GM12878 (cell line): ENCODE results near the gene SLC66A1. TPM values are rescaled to one million over a fixed set of nuclear protein-coding genes. Genes with fewer than 3 reads are reported as not detected.

Experiments used
- ATAC-seq: fragments of 200-7000 bp; cut with Tn5 transposase; 3 replicates; pipeline ENCODE4 v1.9.1; 2020; ENCODE audit warnings: mild to moderate bottlenecking, moderate library complexity
- BruUV-seq: library from RNA; stranded (reverse); fragments of 400-500 nt; replicated peaks from 2 replicates; lab custom pipeline; 2021; lab: Mats Ljungman, UMichigan
- CTCF ChIA-PET: fragments of 300-600 bp; sonication (Branson Sonifier 250); formaldehyde crosslinking; extraction: SDS; loops from one replicate; lab custom pipeline; 2021; ENCODE audit warnings: inconsistent platforms; lab: Yijun Ruan, JAX
- POLR2A ChIA-PET: fragments of 350-600 bp; formaldehyde crosslinking; extraction: SDS; loops from one replicate; lab custom pipeline; 2021; ENCODE audit warnings: inconsistent platforms; lab: Charles Lee
- RAD21 ChIA-PET: fragments of 300-600 bp; sonication (Branson Sonifier 250); formaldehyde crosslinking; loops from one replicate; lab custom pipeline; 2023; ENCODE audit warnings: antibody characterized with exemption; ENCODE audit not compliant: unreplicated experiment; lab: Charles Lee
- SMC1A ChIA-PET: fragments of 300-600 bp; sonication (Branson Sonifier 250); formaldehyde crosslinking; loops from one replicate; lab custom pipeline; 2023; ENCODE audit not compliant: unreplicated experiment, uncharacterized antibody; lab: Charles Lee
- DNase-seq: peaks from one replicate; pipeline ENCODE4 v3.0.0-alpha.2; 2011; ENCODE audit warnings: low read depth, low spot score
- FAIRE-seq: peaks from 3 replicates; lab custom pipeline; 2011; peaks lifted over from hg19 to GRCh38; lab: Jason Lieb, UNC
- H2AFZ ChIP-seq: 2 replicates; pipeline ENCODE4 v1.6.0; 2011; ENCODE audit warnings: low read depth, low read length, control low read depth; ENCODE audit not compliant: control insufficient read depth
- H3K27ac ChIP-seq: 2 replicates; pipeline ENCODE4 v1.5.1; 2011; ENCODE audit warnings: control low read depth; ENCODE audit not compliant: control insufficient read depth, insufficient read depth
- H3K27me3 ChIP-seq, 2 experiments: replicated peaks in 1 of 2; 2 replicates each; pipeline versions ENCODE4 v1.6.0 to v1.6.1; 2011; ENCODE audit warnings: low read length in 1 of 2; ENCODE audit not compliant: control insufficient read depth in 2 of 2, insufficient read depth in 2 of 2
- H3K36me3 ChIP-seq, 2 experiments: 2 replicates each; pipeline ENCODE4 v1.5.1; 2011; ENCODE audit warnings: low read length in 1 of 2; ENCODE audit not compliant: control insufficient read depth in 2 of 2, insufficient read depth in 2 of 2
- H3K4me1 ChIP-seq: 2 replicates; pipeline ENCODE4 v1.6.1; 2011; ENCODE audit warnings: mild to moderate bottlenecking, low read length, moderate library complexity, mixed read lengths; ENCODE audit not compliant: control insufficient read depth, insufficient read depth
- H3K4me2 ChIP-seq: 2 replicates; pipeline ENCODE4 v1.6.0; 2011; ENCODE audit warnings: control low read depth; ENCODE audit not compliant: control insufficient read depth, insufficient read depth
- H3K4me3 ChIP-seq: fragments of 200-600 bp; sonication (generic); 2 replicates; pipeline ENCODE4 v1.5.1; 2016
- H3K79me2 ChIP-seq: 2 replicates; pipeline ENCODE4 v1.6.0; 2011; ENCODE audit warnings: low read length; ENCODE audit not compliant: control insufficient read depth, insufficient read depth
- H3K9ac ChIP-seq: 2 replicates; pipeline ENCODE4 v1.8.0; 2011; ENCODE audit warnings: low read length, control low read depth, mixed read lengths; ENCODE audit not compliant: control insufficient read depth, insufficient read depth
- H3K9me3 ChIP-seq: replicated peaks from 3 replicates; pipeline ENCODE4 v1.5.1; 2011; ENCODE audit warnings: mild to moderate bottlenecking, low read length; ENCODE audit not compliant: control insufficient read depth, insufficient read depth
- H4K20me1 ChIP-seq: 2 replicates; pipeline ENCODE4 v1.6.0; 2011; ENCODE audit not compliant: control insufficient read depth, insufficient read depth
- BCL11A ChIP-seq: IDR thresholded peaks from 2 replicates; pipeline ENCODE4 v1.6.1; 2011; ENCODE audit warnings: low read depth, low read length
- BHLHE40 ChIP-seq, 2 experiments: fragments of 450-650 bp in 1 of 2; IDR thresholded peaks; 2 replicates each; pipeline ENCODE4 v1.6.1; 2011 to 2017; ENCODE audit warnings: low read depth in 2 of 2, borderline replicate concordance in 1 of 2, improper control_type of control experiment in 1 of 2, low read length in 1 of 2, mild to moderate bottlenecking in 1 of 2
- E2F8 ChIP-seq: fragments of 450-650 bp; IDR thresholded peaks from 2 replicates; pipeline ENCODE4 v1.6.1; 2018; ENCODE audit warnings: mild to moderate bottlenecking, low read depth, moderate library complexity; ENCODE audit not compliant: partially characterized antibody
- EZH2 ChIP-seq: IDR thresholded peaks from 2 replicates; pipeline ENCODE4 v1.6.1; 2012; ENCODE audit warnings: low read depth, mild to moderate bottlenecking, control low read depth, inconsistent platforms, low read length, borderline replicate concordance; ENCODE audit not compliant: control insufficient read depth
- MTA3 ChIP-seq: IDR thresholded peaks from 2 replicates; pipeline ENCODE4 v1.6.1; 2012; ENCODE audit warnings: low read length, inconsistent platforms, borderline replicate concordance
- NKRF ChIP-seq: fragments of 450-650 bp; conservative IDR thresholded peaks from 2 replicates; pipeline ENCODE4 v1.6.1; 2017; ENCODE audit warnings: mild to moderate bottlenecking, moderate library complexity
- NR2F1 ChIP-seq: fragments of 450-650 bp; conservative IDR thresholded peaks from 2 replicates; pipeline ENCODE4 v1.6.1; 2017; ENCODE audit warnings: mild to moderate bottlenecking
- RELB ChIP-seq: fragments of 450-650 bp; IDR thresholded peaks from 2 replicates; pipeline ENCODE4 v1.6.1; 2017; ENCODE audit warnings: low read depth, mild to moderate bottlenecking, moderate library complexity
- RFX5 ChIP-seq: IDR thresholded peaks from 2 replicates; pipeline ENCODE4 v1.6.1; 2011; ENCODE audit warnings: low read depth, low read length, improper control_type of control experiment
- SMAD5 ChIP-seq: IDR thresholded peaks from 2 replicates; pipeline ENCODE4 v1.6.1; 2016; ENCODE audit warnings: antibody characterized with exemption, low read depth
- SREBF1 ChIP-seq: IDR thresholded peaks from 2 replicates; pipeline ENCODE4 v1.6.1; 2012; ENCODE audit warnings: mild to moderate bottlenecking, low read length
- STAT1 ChIP-seq: fragments of 450-650 bp; conservative IDR thresholded peaks from 2 replicates; pipeline ENCODE4 v1.6.1; 2014; ENCODE audit warnings: antibody characterized with exemption, mild to moderate bottlenecking
- TBL1XR1 ChIP-seq: IDR thresholded peaks from 2 replicates; pipeline ENCODE4 v1.6.1; 2012; ENCODE audit warnings: low read depth, low read length, improper control_type of control experiment
- TCF3 ChIP-seq: IDR thresholded peaks from 2 replicates; pipeline ENCODE4 v1.6.1; 2012; ENCODE audit warnings: low read depth, mild to moderate bottlenecking, low read length, borderline replicate concordance; ENCODE audit not compliant: insufficient read depth
- ZBED1 ChIP-seq: IDR thresholded peaks from 2 replicates; pipeline ENCODE4 v1.6.1; 2016; ENCODE audit warnings: borderline replicate concordance
- ZNF207 ChIP-seq: fragments of 450-650 bp; IDR thresholded peaks from 2 replicates; pipeline ENCODE4 v1.6.1; 2014; ENCODE audit warnings: antibody characterized with exemption, mild to moderate bottlenecking, borderline replicate concordance
- ZNF384 ChIP-seq: IDR thresholded peaks from 2 replicates; pipeline ENCODE4 v1.6.1; 2012; ENCODE audit warnings: low read depth, mild to moderate bottlenecking, low read length, improper control_type of control experiment, borderline replicate concordance
- ZNF622 ChIP-seq: fragments of 450-650 bp; IDR thresholded peaks from 2 replicates; pipeline ENCODE4 v1.6.1; 2017; ENCODE audit warnings: mild to moderate bottlenecking, inconsistent platforms
- ZZZ3 ChIP-seq: IDR thresholded peaks from 2 replicates; pipeline ENCODE4 v1.6.1; 2011; ENCODE audit warnings: low read depth; ENCODE audit not compliant: control insufficient read depth, insufficient read length
- WGBS: methylation state at CpG from one replicate; pipeline ENCODE4 v1.1.6; 2016; ENCODE audit warnings: low lambda C conversion rate; ENCODE audit not compliant: insufficient replicate concordance, insufficient coverage; ENCODE audit errors: missing lambda C conversion rate; 5-methylcytosine and 5-hydroxymethylcytosine counted together
- in situ Hi-C: fragments of 300-500 bp; cut with MboI; formaldehyde crosslinking; loops from 9 replicates; pipeline ENCODE4 v1.14.3; 2018; ENCODE audit warnings: mixed read lengths
- intact Hi-C: fragments of 100-400 bp; cut with micrococcal nuclease; formaldehyde crosslinking; loops from one replicate; pipeline ENCODE4 v1.14.2; 2022; ENCODE audit not compliant: unreplicated experiment
- polyA plus RNA-seq, 11 experiments: library from polyadenylated mRNA; depleted of rRNA in 4 of 11; unstranded in 6 of 11; stranded (reverse) in 5 of 11; fragments of >200 nt; fragmentation: Nextera tagmentation in 4 of 11; fragmentation: Illumina TruSeq in 1 of 11; extraction: Ambion mirVana in 4 of 11; extraction: Trizol in 1 of 11; gene quantifications; 1 replicate in 1 of 11; 2 replicates in 10 of 11; pipeline versions ENCODE4 v1.2.1 to v1.2.3, GENCODE V29; 2011 to 2016; ENCODE audit warnings: inconsistent platforms in 2 of 11, missing spikeins in 2 of 11, low read depth in 1 of 11
- total RNA-seq, 4 experiments: library from RNA; depleted of rRNA in 3 of 4; stranded (reverse); fragments of >200 nt in 3 of 4; fragmentation: Illumina TruSeq in 1 of 4; extraction: Trizol in 1 of 4; gene quantifications; 2 replicates each; pipeline versions ENCODE4 v1.2.1 to v1.2.3, GENCODE V29; 2013 to 2021

SLC66A1 gene
- total and polyA plus RNA-seq, 10 of the 15 experiments (the other 5 are each of a cell fraction or from before 2014, with no cell fraction given), result 0.58 to 22.0 (median 10.2) TPM

GRCh38 chr1:19332832-19333231 is 20.7 kb downstream of the SLC66A1 start:
- ChIA-PET CTCF (interaction anchor here (0.5 kb wide), 1 partner anchor 83 kb away, joined by 3 read pairs; no protein-coding TSS in a partner anchor), POLR2A (no interaction called here), SMC1A (no interaction called here), RAD21 (no interaction called here)
- H2AFZ ChIP-seq, result no peak overlapping the region
- FAIRE-seq, result no peak
- in situ Hi-C loops, result no loop called here
- H4K20me1 ChIP-seq, result no peaks in the 10 kb centered on the region
- intact Hi-C loops, result no loop called here
- no peak overlapping the region for H3K27ac ChIP-seq
- peaks cover 0 to 3% of the 10 kb centered on the region in 2 experiments; a peak in 3 of 4 replicates for H3K36me3 ChIP-seq
- no peaks in the 10 kb centered on the region for H3K27me3 ChIP-seq
- no peak overlapping the region for H3K9ac ChIP-seq
- TSS peak; percentile 54 for BruUV-seq
- no peak overlapping the region for H3K4me3 ChIP-seq
- H3K79me2 ChIP-seq, result no peaks in the 10 kb centered on the region
- TF ChIP-seq ZNF384 (no peak), SMAD5 (no peak), NR2F1 (no peak), TCF3 (no peak), ZNF207 (no peak), SREBF1 (no peak), EZH2 (no peak), NKRF (no peak), RFX5 (no peak), STAT1 (no peak), ZZZ3 (no peak), ZNF622 (no peak), ZBED1 (no peak), TBL1XR1 (no peak), BHLHE40 (IDR thresholded peaks at IDR 0.05; ENCODE audit: borderline replicate concordance in 1 of 2, low read depth in 2 of 2, low read length in 1 of 2) (no peak), E2F8 (no peak), BCL11A (no peak), MTA3 (no peak), RELB (no peak)
- no peak for DNase-seq
- H3K4me1 ChIP-seq, result 0 out of 2 replicates have a peak, but pooled peaks cover 3% of the 10 kb centered on the region
- WGBS, result 83% methylated on average over 12 of the region's 12 CpGs
- no peak for ATAC-seq
- no peak overlapping the region for H3K4me2 ChIP-seq
- no peaks in the 10 kb centered on the region for H3K9me3 ChIP-seq
